Activated T-cell treated with anti-CD3 and anti-CD28 coated beads, Interleukin-2, amount 50 U/mL, for 4 hours (primary cell): ENCODE results near the gene IL1RAPL2. TPM values are rescaled to one million over a fixed set of nuclear protein-coding genes. Genes with fewer than 3 reads are reported as not detected.
"Not testable (repeated sequence)": the region's sequence is repeated elsewhere in the genome, so short reads cannot be mapped to it uniquely, and the experiment has no call there.

Source experiments
- ATAC-seq, 2 donors: fragments of 200-7000 bp; cut with Tn5 transposase; one replicate each; pipeline ENCODE4 v1.10.0; 2021
- DNase-seq: peaks from one replicate; pipeline ENCODE4 v3.0.0-alpha.2; 2020
- H3K27me3 Mint-ChIP-seq: one replicate; pipeline ENCODE4 v1.8.0; 2021; ENCODE audit warnings: low read depth, mixed read lengths
- H3K36me3 Mint-ChIP-seq: one replicate; pipeline ENCODE4 v1.8.0; 2022; ENCODE audit warnings: mixed read lengths; ENCODE audit not compliant: insufficient read depth
- H3K4me1 Mint-ChIP-seq: one replicate; pipeline ENCODE4 v1.8.0; 2021; ENCODE audit warnings: low read depth, mixed read lengths
- H3K4me3 Mint-ChIP-seq: one replicate; pipeline ENCODE4 v1.8.0; 2021; ENCODE audit warnings: mild to moderate bottlenecking, moderate library complexity, mixed read lengths
- H3K9me3 Mint-ChIP-seq: one replicate; pipeline ENCODE4 v1.8.0; 2021; ENCODE audit warnings: mixed read lengths
- total RNA-seq, 3 donors: library from RNA; stranded (reverse); gene quantifications; one replicate each; pipeline ENCODE4 v1.2.1, GENCODE V29; 2021

Gene IL1RAPL2
- total RNA-seq, 3 donors from 2014 or later = not detected

DNA sequence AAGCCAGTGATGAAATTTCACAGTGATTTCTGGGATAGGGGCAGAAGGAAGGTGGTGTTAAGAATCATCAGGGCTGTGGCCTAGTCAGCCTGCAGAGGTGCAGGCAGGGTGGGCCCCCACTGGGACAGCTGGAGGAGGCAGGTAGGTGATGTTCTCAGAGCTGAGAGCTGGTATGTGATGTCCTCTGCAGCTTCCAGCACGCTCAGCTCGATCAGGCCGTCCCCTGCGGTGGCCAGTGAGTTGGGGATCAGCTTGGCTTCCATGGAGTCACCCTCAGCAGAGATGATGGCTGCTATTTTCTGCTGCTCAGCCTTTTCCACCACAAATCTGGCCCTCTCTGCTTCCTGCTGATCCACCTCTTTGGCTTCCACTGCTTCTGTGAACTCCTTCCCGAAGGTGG is 81.1 kb downstream of the IL1RAPL2 start:
- no peak overlapping the region for H3K4me3 Mint-ChIP-seq
- H3K27me3 Mint-ChIP-seq = no peaks in the 10 kb centered on the region
- no peaks in the 10 kb centered on the region for H3K9me3 Mint-ChIP-seq
- H3K36me3 Mint-ChIP-seq = no peaks in the 10 kb centered on the region
- H3K4me1 Mint-ChIP-seq = no peaks in the 10 kb centered on the region
- ATAC-seq (no peak), DNase-seq (no peak)

- Mint-ChIP-seq H3K4me1 (no peaks in the 10 kb centered on the region), H3K27me3 (no peaks in the 10 kb centered on the region), H3K9me3 (no peaks in the 10 kb centered on the region), H3K36me3 (no peaks in the 10 kb centered on the region), H3K4me3 (no peak overlapping the region)
- DNase-seq (no peak), ATAC-seq (no peak)
These were observed 93.2 kb downstream of the IL1RAPL2 start for GRCh38 chrX:104659005-104659744.

GRCh38 chrX:104660092-104660491 is 94.1 kb downstream of the IL1RAPL2 start:
- Mint-ChIP-seq H3K9me3 (no peaks in the 10 kb centered on the region), H3K36me3 (no peaks in the 10 kb centered on the region), H3K4me1 (no peaks in the 10 kb centered on the region), H3K4me3 (no peak overlapping the region), H3K27me3 (no peaks in the 10 kb centered on the region)
- ATAC-seq = no peak
- no peak for DNase-seq

- H3K4me1 Mint-ChIP-seq = no peaks in the 10 kb centered on the region
- DNase-seq (no peak), ATAC-seq (no peak)
- H3K36me3 Mint-ChIP-seq = no peaks in the 10 kb centered on the region
- no peaks in the 10 kb centered on the region for H3K9me3 Mint-ChIP-seq
- H3K27me3 Mint-ChIP-seq = no peaks in the 10 kb centered on the region
- H3K4me3 Mint-ChIP-seq = no peak overlapping the region
These were observed 96.7 kb downstream of the IL1RAPL2 start for GRCh38 chrX:104662694-104663093.

DNA sequence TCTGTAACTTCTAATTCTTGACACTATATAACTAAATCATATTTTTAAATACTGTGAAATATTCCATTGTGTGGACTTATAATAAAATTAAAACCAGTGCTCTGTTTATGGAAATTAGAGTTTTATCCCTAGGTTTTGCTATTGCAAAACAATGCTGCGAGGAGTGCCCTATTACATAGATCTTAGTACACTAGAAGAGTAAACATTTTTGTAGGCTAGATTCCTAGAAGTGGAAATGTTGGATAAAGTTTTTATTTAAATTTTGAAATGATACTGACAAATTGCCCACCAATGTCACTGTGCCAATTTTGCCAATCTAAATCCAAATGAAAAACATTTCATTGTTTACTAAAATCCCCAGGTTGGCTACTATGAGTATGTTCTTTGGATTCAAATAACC is 99.7 kb downstream of the IL1RAPL2 start:
- H3K9me3 Mint-ChIP-seq = no peaks in the 10 kb centered on the region
- no peaks in the 10 kb centered on the region for H3K27me3 Mint-ChIP-seq
- H3K4me3 Mint-ChIP-seq = no peak overlapping the region
- no peaks in the 10 kb centered on the region for H3K36me3 Mint-ChIP-seq
- ATAC-seq (no peak), DNase-seq (no peak)
- no peaks in the 10 kb centered on the region for H3K4me1 Mint-ChIP-seq

DNA sequence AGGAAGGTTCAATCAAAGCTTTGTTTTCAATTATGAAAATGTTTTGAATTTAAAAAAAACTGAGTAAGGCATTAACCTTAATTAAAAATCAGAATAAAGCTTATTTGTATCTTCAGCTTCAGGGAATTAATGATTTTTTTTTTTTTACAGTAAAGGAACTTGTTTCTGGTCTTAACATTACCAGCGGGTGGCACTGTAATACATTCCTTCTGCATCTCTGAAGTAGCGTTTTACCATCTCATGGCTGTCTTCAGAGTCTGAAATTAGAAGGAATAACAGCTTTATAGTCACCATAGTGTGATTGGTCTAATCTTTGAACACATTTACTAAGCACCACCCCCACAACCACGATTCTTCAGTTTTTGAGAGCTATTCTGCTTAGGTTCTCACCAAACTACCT is 102.6 kb downstream of the IL1RAPL2 start:
- Mint-ChIP-seq H3K4me1 (no peaks in the 10 kb centered on the region), H3K36me3 (no peaks in the 10 kb centered on the region), H3K9me3 (no peaks in the 10 kb centered on the region), H3K27me3 (no peaks in the 10 kb centered on the region), H3K4me3 (no peak overlapping the region)
- DNase-seq (no peak), ATAC-seq (no peak)

DNA sequence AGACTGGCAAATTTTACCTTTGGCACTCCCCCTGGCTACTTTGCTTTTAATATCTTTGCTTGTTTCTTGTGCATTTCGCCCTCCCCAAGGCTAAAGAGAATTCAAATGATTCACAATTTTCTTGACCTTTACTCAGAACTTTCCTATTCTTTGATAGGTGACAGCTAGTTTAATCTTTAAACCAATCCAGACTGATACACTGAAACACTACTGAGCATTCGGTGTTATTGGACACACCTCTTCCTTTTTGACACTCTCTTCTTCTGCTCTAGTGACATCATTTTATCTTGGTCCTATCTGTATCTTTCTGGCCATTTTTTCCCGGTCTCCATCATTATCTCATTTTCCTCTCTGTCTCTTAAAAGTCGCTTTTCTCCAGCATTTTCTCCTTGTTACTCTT is 103.1 kb downstream of the IL1RAPL2 start:
- H3K9me3 Mint-ChIP-seq = no peaks in the 10 kb centered on the region
- no peaks in the 10 kb centered on the region for H3K4me1 Mint-ChIP-seq
- no peaks in the 10 kb centered on the region for H3K36me3 Mint-ChIP-seq
- DNase-seq (no peak), ATAC-seq (no peak)
- no peaks in the 10 kb centered on the region for H3K27me3 Mint-ChIP-seq
- H3K4me3 Mint-ChIP-seq = no peak overlapping the region

- H3K4me1 Mint-ChIP-seq = no peaks in the 10 kb centered on the region
- no peaks in the 10 kb centered on the region for H3K27me3 Mint-ChIP-seq
- no peaks in the 10 kb centered on the region for H3K36me3 Mint-ChIP-seq
- DNase-seq = no peak
- H3K4me3 Mint-ChIP-seq = no peak overlapping the region
- H3K9me3 Mint-ChIP-seq = no peaks in the 10 kb centered on the region
- no peak for ATAC-seq
These were observed 104.1 kb downstream of the IL1RAPL2 start for GRCh38 chrX:104670051-104670450.

GRCh38 chrX:104677517-104677916 is 111.5 kb downstream of the IL1RAPL2 start:
- ATAC-seq, H3K9me3 Mint-ChIP-seq, H3K36me3 Mint-ChIP-seq, H3K4me1 Mint-ChIP-seq, H3K27me3 Mint-ChIP-seq, DNase-seq, H3K4me3 Mint-ChIP-seq: not testable (repeated sequence)

DNA sequence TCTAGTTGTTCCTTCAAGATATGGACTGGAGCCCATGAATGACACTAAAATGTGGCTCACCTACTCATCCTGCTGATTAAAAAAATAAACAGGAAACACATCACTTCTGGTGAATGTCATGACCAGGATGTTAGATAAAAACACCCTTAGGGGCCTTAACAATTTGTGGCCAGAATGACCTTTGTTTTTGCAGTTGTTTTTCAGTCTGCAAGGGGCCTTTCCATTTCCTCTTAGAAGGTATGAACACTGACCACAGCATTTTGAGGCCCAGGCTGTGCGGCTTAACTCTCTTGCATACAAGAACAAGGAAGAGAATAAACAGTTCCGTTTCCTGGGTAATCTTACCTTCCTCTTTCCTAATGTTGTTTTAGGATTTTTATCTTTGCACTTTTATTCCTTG is 113.2 kb downstream of the IL1RAPL2 start:
- DNase-seq = no peak
- H3K4me1 Mint-ChIP-seq = no peaks in the 10 kb centered on the region
- H3K36me3 Mint-ChIP-seq = no peaks in the 10 kb centered on the region
- no peaks in the 10 kb centered on the region for H3K9me3 Mint-ChIP-seq
- H3K4me3 Mint-ChIP-seq = no peak overlapping the region
- no peaks in the 10 kb centered on the region for H3K27me3 Mint-ChIP-seq
- ATAC-seq = no peak

- no peak overlapping the region for H3K4me3 Mint-ChIP-seq
- ATAC-seq (no peak), DNase-seq (no peak)
- H3K27me3 Mint-ChIP-seq = no peaks in the 10 kb centered on the region
- H3K4me1 Mint-ChIP-seq = no peaks in the 10 kb centered on the region
- no peaks in the 10 kb centered on the region for H3K36me3 Mint-ChIP-seq
- H3K9me3 Mint-ChIP-seq = no peaks in the 10 kb centered on the region
These were observed 115.2 kb downstream of the IL1RAPL2 start for GRCh38 chrX:104681214-104681613.

- Mint-ChIP-seq H3K27me3 (no peaks in the 10 kb centered on the region), H3K4me3 (no peak overlapping the region), H3K4me1 (no peaks in the 10 kb centered on the region), H3K9me3 (no peaks in the 10 kb centered on the region), H3K36me3 (no peaks in the 10 kb centered on the region)
- ATAC-seq (no peak), DNase-seq (no peak)
These were observed 118.1 kb downstream of the IL1RAPL2 start for GRCh38 chrX:104684077-104684476.

DNA sequence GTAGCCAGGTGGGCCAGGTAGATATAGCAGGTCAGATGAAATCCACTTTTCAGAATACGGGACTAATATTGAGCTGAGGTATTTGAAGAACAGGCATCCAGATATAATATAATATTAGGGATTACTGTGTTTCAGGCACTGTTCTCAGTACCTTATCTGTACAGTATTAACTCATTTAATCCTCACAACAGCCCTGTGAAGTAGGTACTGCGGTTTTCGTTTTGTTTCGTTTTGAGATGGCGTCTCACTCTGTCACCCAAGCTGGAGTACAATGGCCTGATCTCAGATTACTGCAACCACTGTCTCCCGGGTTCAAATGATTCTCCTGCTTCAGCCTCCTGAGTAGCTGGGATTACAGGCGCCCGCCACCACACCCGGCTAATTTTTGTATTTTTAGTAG is 129.6 kb downstream of the IL1RAPL2 start:
- Mint-ChIP-seq H3K36me3 (no peaks in the 10 kb centered on the region), H3K27me3 (no peaks in the 10 kb centered on the region), H3K9me3 (no peaks in the 10 kb centered on the region), H3K4me1 (no peaks in the 10 kb centered on the region), H3K4me3 (no peak overlapping the region)
- ATAC-seq = no peak
- no peak for DNase-seq

- no peaks in the 10 kb centered on the region for H3K27me3 Mint-ChIP-seq
- H3K4me3 Mint-ChIP-seq = no peak overlapping the region
- H3K9me3 Mint-ChIP-seq = no peaks in the 10 kb centered on the region
- ATAC-seq (no peak), DNase-seq (no peak)
- H3K4me1 Mint-ChIP-seq = no peaks in the 10 kb centered on the region
- H3K36me3 Mint-ChIP-seq = no peaks in the 10 kb centered on the region
These were observed 130.7 kb downstream of the IL1RAPL2 start for GRCh38 chrX:104696667-104697066.

GRCh38 chrX:104697294-104697693 is 131.3 kb downstream of the IL1RAPL2 start:
- no peak for DNase-seq

DNA sequence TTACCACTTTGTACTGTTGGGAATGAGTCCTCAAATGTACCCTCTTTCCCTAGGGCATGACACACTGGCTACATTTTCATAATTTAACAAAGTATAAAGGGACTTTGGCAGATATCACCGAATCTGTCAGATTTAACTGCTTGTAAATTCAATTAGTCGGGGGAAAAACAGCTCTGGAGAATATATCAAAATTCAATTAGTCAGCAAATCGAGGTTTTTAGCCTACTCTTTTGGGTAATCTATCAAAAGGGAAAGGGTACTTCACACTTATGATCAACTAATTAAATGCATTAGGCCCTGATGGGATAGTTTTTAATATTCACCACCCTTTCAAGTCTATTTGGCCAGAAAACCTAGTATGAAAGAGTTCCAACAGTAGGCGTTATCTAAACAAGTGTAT is 141.0 kb downstream of the IL1RAPL2 start:
- Mint-ChIP-seq H3K4me3 (no peak overlapping the region), H3K27me3 (no peaks in the 10 kb centered on the region), H3K36me3 (no peaks in the 10 kb centered on the region), H3K4me1 (no peaks in the 10 kb centered on the region), H3K9me3 (no peaks in the 10 kb centered on the region)
- ATAC-seq (no peak), DNase-seq (no peak)

More at GRCh38 chrX:104697294-104697693, 131.3 kb downstream of the IL1RAPL2 start:
- no peaks in the 10 kb centered on the region for H3K4me1 Mint-ChIP-seq
- H3K9me3 Mint-ChIP-seq = no peaks in the 10 kb centered on the region
- H3K4me3 Mint-ChIP-seq = no peak overlapping the region
- H3K36me3 Mint-ChIP-seq = no peaks in the 10 kb centered on the region
- ATAC-seq = no peak
- H3K27me3 Mint-ChIP-seq = no peaks in the 10 kb centered on the region
